ENCODE results near the gene SS18L1.

Gene SS18L1

GRCh38 chr20:62230276-62230675, 86.7 kb downstream of the SS18L1 start:
- DNase-seq: no peak

- no peak for DNase-seq
Observed at GRCh38 chr20:62230696-62231095, 87.1 kb downstream of the SS18L1 start.

- DNase-seq: no peak
Observed at GRCh38 chr20:62231292-62231691, 87.7 kb downstream of the SS18L1 start.
